ENCODE data around the gene VAV3. TPM values are rescaled to one million over a fixed set of nuclear protein-coding genes. Genes with fewer than 3 reads are reported as not detected.

Gene VAV3
- polyA plus RNA-seq, 3 donors, result 5.4 to 9.2 (median 9.0) TPM

- WGBS (ENCODE audit: insufficient coverage), result 90% methylated on average over 3 of the region's 4 CpGs
- peaks cover 0 to 1% (median 1%) of the 10 kb centered on the region in 3 donors for H3K27me3 Mint-ChIP-seq (ENCODE audit: low read depth in 3 of 3)
- Histone ChIP-seq H3K27ac (ENCODE audit: low read depth in 1 of 2, low read length in 2 of 2) (no peak overlapping the region), H3K4me2 (replicated peaks; ENCODE audit: extremely low read depth, low read length, poor library complexity, severe bottlenecking) (no peak overlapping the region), H3K9ac (ENCODE audit: insufficient read depth, low read length, poor library complexity, severe bottlenecking) (no peak overlapping the region), H3K4me1 (ENCODE audit: control insufficient read depth in 1 of 2, insufficient read depth in 2 of 2, low read length in 2 of 2) (peaks cover 34 to 44% of the 10 kb centered on the region in 2 donors), H3K36me3 (replicated peaks in 1 of 2; ENCODE audit: control insufficient read depth in 1 of 2, insufficient read depth in 2 of 2, low read length in 2 of 2) (no peaks in the 10 kb centered on the region), H3K9me3 (replicated peaks in 1 of 2; ENCODE audit: control insufficient read depth in 1 of 2, insufficient read depth in 1 of 2, low read length in 2 of 2) (no peaks in the 10 kb centered on the region), H3K79me2 (ENCODE audit: insufficient read depth, low read length) (peaks cover 30% of the 10 kb centered on the region), H4K20me1 (ENCODE audit: insufficient read depth, low read length) (peaks cover 13% of the 10 kb centered on the region), H2AFZ (ENCODE audit: insufficient read depth, low read depth, low read length, poor library complexity, severe bottlenecking) (no peak overlapping the region), H3K4me3 (replicated peaks in 1 of 3; ENCODE audit: low read depth in 2 of 3, low read length in 3 of 3) (no peak overlapping the region), H3K27me3 (ENCODE audit: control insufficient read depth in 2 of 2, insufficient read depth in 2 of 2, low read length in 2 of 2) (no peaks in the 10 kb centered on the region)
- no peak overlapping the region for H3K27ac Mint-ChIP-seq
- DNase-seq, result no peak
- no peak overlapping the region for H3K4me3 Mint-ChIP-seq
- H3K36me3 Mint-ChIP-seq, result peaks cover 0 to 8% of the 10 kb centered on the region in 2 donors
- TF ChIP-seq CTCF (IDR thresholded peaks at IDR 0.05), result no peak
- intact Hi-C loops (cut with micrococcal nuclease), result no loop called here
- H3K4me1 Mint-ChIP-seq, result peaks cover 68% of the 10 kb centered on the region
- peaks cover 0 to 3% (median 0%) of the 10 kb centered on the region in 7 donors for H3K9me3 Mint-ChIP-seq
Measured at GRCh38 chr1:107806902-107807301, 158.1 kb downstream of the VAV3 start.

GRCh38 chr1:107804741-107805140 lies 160.2 kb downstream of the VAV3 start:
- peak overlapping the region; percentile 42 for H3K4me2 ChIP-seq (replicated peaks; ENCODE audit: extremely low read depth, low read length, poor library complexity, severe bottlenecking)
- no peak for DNase-seq

More at GRCh38 chr1:107804741-107805140, 160.2 kb downstream of the VAV3 start:
- H3K27ac Mint-ChIP-seq, result peak overlapping the region in 3 of 7 donors; percentile 34 to 55 (median 42)
- H3K27me3 ChIP-seq (ENCODE audit: control insufficient read depth in 2 of 2, insufficient read depth in 2 of 2, low read length in 2 of 2), result no peaks in the 10 kb centered on the region
- H3K4me1 ChIP-seq (ENCODE audit: control insufficient read depth in 1 of 2, insufficient read depth in 2 of 2, low read length in 2 of 2), result peaks cover 23 to 33% of the 10 kb centered on the region in 2 donors
- no peaks in the 10 kb centered on the region for H3K9me3 ChIP-seq (replicated peaks in 1 of 2; ENCODE audit: control insufficient read depth in 1 of 2, insufficient read depth in 1 of 2, low read length in 2 of 2)
- peaks cover 0 to 4% of the 10 kb centered on the region in 2 donors for H3K36me3 Mint-ChIP-seq
- H3K4me3 Mint-ChIP-seq, result no peak overlapping the region
- no peak overlapping the region for H2AFZ ChIP-seq (ENCODE audit: insufficient read depth, low read depth, low read length, poor library complexity, severe bottlenecking)
- H3K9me3 Mint-ChIP-seq, result peaks cover 0 to 3% (median 0%) of the 10 kb centered on the region in 7 donors
- peaks cover 22% of the 10 kb centered on the region for H3K79me2 ChIP-seq (ENCODE audit: insufficient read depth, low read length)
- H3K36me3 ChIP-seq (replicated peaks in 1 of 2; ENCODE audit: control insufficient read depth in 1 of 2, insufficient read depth in 2 of 2, low read length in 2 of 2), result no peaks in the 10 kb centered on the region
- 43% methylated on average over 1 of the region's 1 CpG for WGBS (ENCODE audit: insufficient coverage)
- H3K9ac ChIP-seq (ENCODE audit: insufficient read depth, low read length, poor library complexity, severe bottlenecking), result no peak overlapping the region
- intact Hi-C loops (cut with micrococcal nuclease), result no loop called here
- no peak overlapping the region for H3K27ac ChIP-seq (ENCODE audit: low read depth in 1 of 2, low read length in 2 of 2)
- H3K4me1 Mint-ChIP-seq, result peaks cover 51% of the 10 kb centered on the region
- TF ChIP-seq CTCF (IDR thresholded peaks at IDR 0.05), result no peak
- H3K27me3 Mint-ChIP-seq (ENCODE audit: low read depth in 3 of 3), result peaks cover 0 to 1% (median 1%) of the 10 kb centered on the region in 3 donors
- H4K20me1 ChIP-seq (ENCODE audit: insufficient read depth, low read length), result peaks cover 5% of the 10 kb centered on the region
- no peak overlapping the region for H3K4me3 ChIP-seq (replicated peaks in 1 of 3; ENCODE audit: low read depth in 2 of 3, low read length in 3 of 3)

Measured in CD14-positive monocyte (primary cell).